Endothelial cell of umbilical vein (primary cell): ENCODE data around the gene PCP4L1. TPM values are rescaled to one million over a fixed set of nuclear protein-coding genes. Genes with fewer than 3 reads are reported as not detected.

Source experiments
- BruUV-seq: library from RNA; stranded (reverse); fragments of 400-500 nt; replicated peaks from 2 replicates; lab custom pipeline; 2021; lab: Mats Ljungman, UMichigan
- CTCF ChIA-PET: fragments of 300-600, 350-600 bp; sonication (Branson Sonifier 250); formaldehyde crosslinking; loops from one replicate; lab custom pipeline; 2021; ENCODE audit warnings: antibody characterized with exemption, inconsistent platforms; lab: Charles Lee
- POLR2A ChIA-PET: fragments of 300-600, 350-600 bp; sonication (Branson Sonifier 250); formaldehyde crosslinking; loops from one replicate; lab custom pipeline; 2021; ENCODE audit warnings: antibody characterized with exemption, inconsistent platforms; lab: Charles Lee
- DNase-seq: peaks from one replicate; pipeline ENCODE4 v3.0.0-alpha.2; 2011; ENCODE audit warnings: low read depth, low spot score
- FAIRE-seq: peaks from 2 replicates; lab custom pipeline; 2011; peaks lifted over from hg19 to GRCh38; lab: Jason Lieb, UNC
- H2AFZ ChIP-seq: 2 replicates; pipeline ENCODE4 v1.6.0; 2012; ENCODE audit warnings: low read depth, low read length, control low read depth, inconsistent platforms
- H3K27ac ChIP-seq: 2 replicates; pipeline ENCODE4 v1.5.1; 2011; ENCODE audit warnings: low read depth, mild to moderate bottlenecking, control low read depth, low read length, moderate library complexity; ENCODE audit not compliant: insufficient read depth
- H3K27me3 ChIP-seq, 2 experiments: 2 replicates each; pipeline versions ENCODE4 v1.6.0 to v1.6.1; 2011; ENCODE audit warnings: low read length in 2 of 2, mixed read lengths in 1 of 2; ENCODE audit not compliant: control insufficient read depth in 2 of 2, insufficient read depth in 2 of 2
- H3K36me3 ChIP-seq, 2 experiments: 2 replicates in 1 of 2; 3 replicates in 1 of 2; pipeline ENCODE4 v1.5.1; 2011; ENCODE audit warnings: low read length in 2 of 2, mild to moderate bottlenecking in 1 of 2, moderate library complexity in 1 of 2; ENCODE audit not compliant: control insufficient read depth in 2 of 2, insufficient read depth in 2 of 2; ENCODE audit errors: extremely low read depth in 1 of 2
- H3K4me1 ChIP-seq: 3 replicates; pipeline ENCODE4 v1.5.1; 2011; ENCODE audit warnings: mild to moderate bottlenecking, low read length; ENCODE audit not compliant: control insufficient read depth, insufficient read depth; ENCODE audit errors: extremely low read depth
- H3K4me2 ChIP-seq: 2 replicates; pipeline ENCODE4 v1.6.1; 2011; ENCODE audit warnings: low read length, control low read depth, mixed read lengths; ENCODE audit not compliant: insufficient read depth
- H3K4me3 ChIP-seq, 3 experiments: fragments of 200-600 bp in 1 of 3; sonication (generic), shearing (Covaris generic) in 1 of 3; replicated peaks in 1 of 3; 2 replicates each; pipeline ENCODE4 v1.5.1; 2011 to 2016; ENCODE audit warnings: control low read depth in 3 of 3, low read length in 3 of 3, mild to moderate bottlenecking in 2 of 3, inconsistent platforms in 1 of 3, low read depth in 1 of 3, moderate library complexity in 1 of 3; ENCODE audit not compliant: insufficient read depth in 1 of 3
- H3K79me2 ChIP-seq: 2 replicates; pipeline ENCODE4 v1.6.0; 2012; ENCODE audit warnings: low read length, inconsistent platforms; ENCODE audit not compliant: control insufficient read depth, insufficient read depth
- H3K9ac ChIP-seq: replicated peaks from 2 replicates; pipeline ENCODE3; 2011; ENCODE audit warnings: low read length, control low read depth; ENCODE audit not compliant: insufficient read depth; ENCODE audit errors: extremely low read depth
- H3K9me1 ChIP-seq: replicated peaks from 3 replicates; pipeline ENCODE4 v1.6.0; 2011; ENCODE audit warnings: mild to moderate bottlenecking, low read length; ENCODE audit not compliant: control insufficient read depth, insufficient read depth; ENCODE audit errors: extremely low read depth
- H3K9me3 ChIP-seq: replicated peaks from 2 replicates; pipeline ENCODE4 v1.5.1; 2012; ENCODE audit warnings: low read length, inconsistent platforms; ENCODE audit not compliant: control insufficient read depth, insufficient read depth
- H4K20me1 ChIP-seq: replicated peaks from 2 replicates; pipeline ENCODE3; 2011; ENCODE audit warnings: mild to moderate bottlenecking, low read length; ENCODE audit not compliant: control insufficient read depth, insufficient read depth; ENCODE audit errors: extremely low read depth
- EZH2 ChIP-seq: IDR thresholded peaks from 2 replicates; pipeline ENCODE4 v1.6.1; 2012; ENCODE audit warnings: borderline replicate concordance, low read depth, mild to moderate bottlenecking, moderate library complexity, low read length, inconsistent platforms; ENCODE audit not compliant: severe bottlenecking
- FOS ChIP-seq: IDR thresholded peaks from 2 replicates; pipeline ENCODE4 v1.6.1; 2011; ENCODE audit warnings: mild to moderate bottlenecking, low read length, moderate library complexity, borderline replicate concordance; ENCODE audit not compliant: insufficient read depth
- GATA2 ChIP-seq: IDR thresholded peaks from 2 replicates; pipeline ENCODE4 v1.7.0; 2011; ENCODE audit warnings: low read depth, mild to moderate bottlenecking, moderate library complexity, mixed read lengths, low read length; ENCODE audit not compliant: insufficient read length, insufficient read depth
- JUN ChIP-seq: IDR thresholded peaks from 2 replicates; pipeline ENCODE4 v1.6.1; 2011; ENCODE audit warnings: borderline replicate concordance, low read depth; ENCODE audit not compliant: insufficient read length, insufficient read depth
- MAX ChIP-seq: IDR thresholded peaks from 2 replicates; pipeline ENCODE4 v1.6.1; 2011; ENCODE audit not compliant: insufficient read depth, insufficient read length
- MYC ChIP-seq: IDR thresholded peaks from one replicate; pipeline ENCODE4 v1.6.1; 2011; ENCODE audit warnings: mild to moderate bottlenecking, low read depth, low read length
- POLR2A ChIP-seq: IDR thresholded peaks from 2 replicates; pipeline ENCODE4 v1.6.1; 2012; ENCODE audit warnings: low read depth, mild to moderate bottlenecking, control low read depth, low read length
- POLR2AphosphoS5 ChIP-seq: IDR thresholded peaks from 2 replicates; pipeline ENCODE4 v1.6.1; 2012; ENCODE audit warnings: low read depth, mild to moderate bottlenecking, control low read depth, low read length, moderate library complexity; ENCODE audit not compliant: insufficient read depth
- dilution Hi-C: fragments of 300-500 bp; cut with MboI; formaldehyde crosslinking; loops from one replicate; pipeline ENCODE4 v1.15.0; 2019; ENCODE audit warnings: low sequenced_read_pairs; ENCODE audit not compliant: extremely low pct_ligation_motif_present
- intact Hi-C: fragments of 100-400 bp; cut with micrococcal nuclease; formaldehyde crosslinking; loops from one replicate; pipeline ENCODE4 v1.10.0; 2022
- polyA plus RNA-seq, 4 experiments: library from polyadenylated mRNA; depleted of rRNA in 3 of 4; stranded (reverse) in 3 of 4; unstranded in 1 of 4; fragments of >200 nt; gene quantifications; 2 replicates each; pipeline versions ENCODE4 v1.2.1 to v1.2.3, GENCODE V29; 2011 to 2012; ENCODE audit warnings: missing spikeins in 1 of 4
- total RNA-seq: library from RNA; stranded (reverse); gene quantifications from 2 replicates; pipeline ENCODE4 v1.2.3, GENCODE V29; 2021
- TF ChIP-seq, protein P1 (sequence below), 2 donors: IDR thresholded peaks; 1 replicate in 1 of 2; 2 replicates in 1 of 2; pipeline ENCODE4 v1.5.1; 2011; ENCODE audit warnings: low read length in 2 of 2, mild to moderate bottlenecking in 2 of 2, moderate library complexity in 2 of 2, control low read depth in 1 of 2, inconsistent platforms in 1 of 2, low read depth in 1 of 2; ENCODE audit not compliant: insufficient read depth in 1 of 2; ENCODE audit errors: extremely low read depth in 1 of 2

The PCP4L1 gene
- total and polyA plus RNA-seq, 2 donors (not counting 3 experiments of a cell fraction or from before 2014, with no cell fraction given), result not detected

DNA sequence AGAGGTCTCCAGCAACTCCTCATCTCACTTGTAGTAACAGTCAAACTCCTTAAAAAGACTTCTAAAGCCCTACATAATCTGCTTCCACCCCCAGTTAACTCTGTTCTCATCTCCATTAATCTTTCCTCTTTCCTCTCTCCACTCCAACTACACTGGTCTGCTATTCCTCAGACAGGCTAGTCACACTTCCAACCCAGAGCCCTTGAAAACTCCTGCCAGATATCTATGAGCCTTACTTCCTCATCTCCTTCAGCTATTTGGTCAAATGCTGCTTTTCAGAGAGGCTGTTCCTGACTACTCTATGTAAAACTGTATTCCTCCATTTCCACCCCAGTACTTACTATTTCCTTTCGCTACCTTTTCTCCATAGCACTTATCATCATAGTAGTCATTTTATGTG is 24.4 kb downstream of the PCP4L1 start:
- DNase-seq, result no peak
- Histone ChIP-seq H3K4me3 (no peak overlapping the region), H3K9me3 (no peaks in the 10 kb centered on the region), H3K36me3 (no peaks in the 10 kb centered on the region), H3K4me1 (no peaks in the 10 kb centered on the region), H3K9me1 (no peaks in the 10 kb centered on the region), H3K27ac (no peak overlapping the region), H3K27me3 (peaks cover 30 to 41% of the 10 kb centered on the region in 2 experiments), H3K79me2 (no peaks in the 10 kb centered on the region), H2AFZ (no peak overlapping the region), H3K4me2 (no peak overlapping the region), H4K20me1 (no peaks in the 10 kb centered on the region), H3K9ac (no peak overlapping the region)
- no TSS peak for BruUV-seq
- intact Hi-C loops (no loop called here), dilution Hi-C loops (no loop called here)
- no peak for TF ChIP-seq POLR2AphosphoS5
- no peak for TF ChIP-seq EZH2
- TF ChIP-seq, protein P1, sequence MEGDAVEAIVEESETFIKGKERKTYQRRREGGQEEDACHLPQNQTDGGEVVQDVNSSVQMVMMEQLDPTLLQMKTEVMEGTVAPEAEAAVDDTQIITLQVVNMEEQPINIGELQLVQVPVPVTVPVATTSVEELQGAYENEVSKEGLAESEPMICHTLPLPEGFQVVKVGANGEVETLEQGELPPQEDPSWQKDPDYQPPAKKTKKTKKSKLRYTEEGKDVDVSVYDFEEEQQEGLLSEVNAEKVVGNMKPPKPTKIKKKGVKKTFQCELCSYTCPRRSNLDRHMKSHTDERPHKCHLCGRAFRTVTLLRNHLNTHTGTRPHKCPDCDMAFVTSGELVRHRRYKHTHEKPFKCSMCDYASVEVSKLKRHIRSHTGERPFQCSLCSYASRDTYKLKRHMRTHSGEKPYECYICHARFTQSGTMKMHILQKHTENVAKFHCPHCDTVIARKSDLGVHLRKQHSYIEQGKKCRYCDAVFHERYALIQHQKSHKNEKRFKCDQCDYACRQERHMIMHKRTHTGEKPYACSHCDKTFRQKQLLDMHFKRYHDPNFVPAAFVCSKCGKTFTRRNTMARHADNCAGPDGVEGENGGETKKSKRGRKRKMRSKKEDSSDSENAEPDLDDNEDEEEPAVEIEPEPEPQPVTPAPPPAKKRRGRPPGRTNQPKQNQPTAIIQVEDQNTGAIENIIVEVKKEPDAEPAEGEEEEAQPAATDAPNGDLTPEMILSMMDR (IDR thresholded peaks at IDR 0.05; ENCODE audit: extremely low read depth in 1 of 2, insufficient read depth in 1 of 2, low read depth in 1 of 2, low read length in 2 of 2), result no peak
- TF ChIP-seq MAX, result no peak
- TF ChIP-seq GATA2, result no peak
- no peak for TF ChIP-seq MYC
- TF ChIP-seq JUN, result no peak
- no peak for TF ChIP-seq POLR2A
- TF ChIP-seq FOS, result no peak
- ChIA-PET CTCF (interaction anchor here (0.5 to 2.1 kb wide), 6 partner anchors 8 to 256 kb away, joined by 3 to 10 read pairs (median 4); no protein-coding TSS in a partner anchor), POLR2A (no interaction called here)
- no peak for FAIRE-seq
